Stimulated activated CD4-positive, alpha-beta T cell treated with anti-CD3 and anti-CD28 coated beads, Interleukin-12 subunit alpha, Interleukin-12 subunit beta, amount 100 ng/mL, for 24 hours (primary cell): ENCODE data around the gene ECD.

ENCODE experiments used
- DNase-seq, 2 experiments: peaks; one replicate each; pipeline ENCODE4 v3.0.0-alpha.2; 2020; ENCODE audit warnings: low read depth in 2 of 2

Gene ECD

DNA sequence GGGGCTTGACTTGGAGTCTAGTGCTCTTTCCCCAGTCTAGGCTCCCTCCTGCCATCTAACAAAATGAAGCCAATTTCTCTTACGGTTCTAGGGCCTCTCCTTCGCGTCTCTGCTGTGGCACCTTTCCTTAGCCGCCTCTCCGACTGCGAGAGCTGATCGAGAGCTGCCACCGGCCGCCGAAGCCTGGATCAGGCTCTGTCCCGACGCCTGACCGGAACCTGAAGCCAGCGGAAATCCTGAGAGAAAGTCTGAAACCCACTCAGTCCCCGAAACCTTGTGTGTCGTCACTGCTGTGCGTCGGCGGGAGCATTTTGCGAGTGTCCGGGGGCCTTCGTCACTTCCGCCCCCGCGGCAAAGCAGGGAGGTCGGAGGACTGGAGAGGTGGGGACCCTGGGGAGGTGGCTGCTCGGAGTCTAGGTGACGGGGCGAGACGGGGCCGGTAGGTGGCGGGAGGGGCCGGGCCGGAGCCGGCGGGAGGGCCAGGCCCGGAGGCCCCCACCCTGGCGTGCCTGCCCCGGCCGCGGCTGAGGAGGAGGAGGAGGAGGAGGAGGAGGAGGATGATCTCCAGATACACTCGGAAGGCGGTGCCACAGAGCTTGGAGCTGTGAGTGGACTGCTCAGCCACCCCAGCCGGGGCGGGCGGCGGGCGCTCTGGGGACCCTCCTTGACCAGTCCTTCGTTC is at the start of gene ECD, which contains the start of gene FAM149B1:
Gene ECD, minus strand, starts transcription at position 226 of the 682 bp plus-strand sequence. CDS start 4,071 bp downstream, outside the sequence.
Gene FAM149B1, plus strand, starts transcription at position 337 of the 682 bp plus-strand sequence. Its CDS starts 221 bp downstream, at position 558.
- DNase-seq, result peak; percentile 89 to 91

DNA sequence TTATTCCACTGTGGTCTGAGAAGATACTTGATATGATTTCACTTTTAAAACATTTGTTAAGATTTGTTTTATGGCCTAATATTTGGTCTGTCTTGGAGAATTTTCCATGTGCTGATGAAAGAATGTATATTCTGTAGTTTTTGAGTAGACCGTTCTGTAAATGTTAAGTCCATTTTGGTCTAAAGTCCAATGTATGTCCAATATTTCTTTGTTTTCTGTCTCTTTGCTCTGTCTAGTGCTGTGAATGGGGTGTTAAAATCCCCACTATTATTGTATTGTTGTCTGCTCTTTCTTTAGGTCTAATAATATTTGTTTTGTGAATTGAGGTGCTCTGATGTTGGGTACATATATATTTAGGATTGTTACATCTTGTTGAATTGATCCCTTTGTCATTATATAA is 47.9 kb upstream of the ECD start:
- DNase-seq, result no peak

DNA sequence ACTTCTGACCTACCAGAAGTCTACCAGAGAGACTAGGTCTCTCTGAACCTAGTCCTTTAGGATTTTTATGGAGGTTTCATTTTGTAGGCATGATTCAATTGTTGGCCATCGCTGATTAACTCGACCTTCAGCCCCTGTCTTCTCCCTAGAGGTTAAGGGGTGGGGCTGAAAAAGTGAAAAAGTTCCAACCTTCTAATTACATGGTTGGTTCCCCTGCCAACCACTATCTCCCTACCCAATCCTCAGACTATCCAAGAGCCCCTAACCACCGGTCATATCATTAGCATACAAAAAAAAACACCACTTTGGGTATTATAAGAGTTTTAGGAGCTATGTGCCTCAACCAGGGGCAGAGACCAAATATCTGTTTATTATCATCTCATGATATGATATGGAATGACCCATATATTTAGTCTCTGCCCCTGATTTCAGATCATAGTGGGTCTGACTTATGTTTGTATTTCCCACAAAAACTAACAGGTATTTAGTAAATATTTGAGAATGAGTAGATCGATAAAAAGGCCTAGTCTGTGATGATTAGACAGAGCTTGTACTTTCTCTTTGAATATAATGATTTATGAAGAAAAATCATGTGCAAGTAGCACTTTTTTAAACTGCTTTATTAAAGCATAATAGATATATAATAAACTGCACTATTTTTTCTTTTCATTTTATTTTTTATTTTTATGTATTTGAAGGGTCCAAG is 43.5 kb upstream of the ECD start:
- DNase-seq, result no peak

DNA sequence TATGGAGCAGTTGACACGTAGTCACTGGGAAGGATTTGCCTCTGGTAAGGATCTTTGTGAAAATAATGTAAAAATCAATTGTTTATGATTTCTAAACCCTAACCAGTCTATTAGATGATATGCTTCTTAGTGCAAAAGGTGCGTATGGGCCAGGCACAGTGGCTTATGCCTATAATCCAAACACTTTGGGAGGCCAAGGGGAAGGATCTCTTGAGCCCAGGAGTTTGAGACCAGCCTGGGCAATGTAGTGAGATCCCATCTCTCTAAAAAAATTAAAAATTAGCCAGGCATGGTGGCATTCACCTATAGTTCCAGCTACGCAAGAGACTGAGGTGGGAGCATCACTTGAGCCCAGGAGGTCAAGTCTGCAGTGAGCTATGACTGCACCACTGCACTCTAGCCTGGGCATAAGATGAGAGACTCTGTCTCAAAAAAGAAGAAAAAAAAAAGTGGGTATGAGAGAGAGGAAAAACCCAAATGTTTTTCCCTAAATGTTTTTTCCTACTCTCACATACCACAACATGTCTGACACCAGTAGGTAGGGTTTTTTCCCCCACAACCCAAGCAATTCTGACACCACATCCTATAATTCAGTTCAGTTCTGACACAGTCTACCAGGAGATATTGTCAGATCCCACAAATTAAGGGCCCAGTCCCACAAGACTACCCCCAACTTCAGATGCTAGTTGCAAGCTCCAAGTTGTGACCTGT is 42.7 kb upstream of the ECD start:
- no peak for DNase-seq

DNA sequence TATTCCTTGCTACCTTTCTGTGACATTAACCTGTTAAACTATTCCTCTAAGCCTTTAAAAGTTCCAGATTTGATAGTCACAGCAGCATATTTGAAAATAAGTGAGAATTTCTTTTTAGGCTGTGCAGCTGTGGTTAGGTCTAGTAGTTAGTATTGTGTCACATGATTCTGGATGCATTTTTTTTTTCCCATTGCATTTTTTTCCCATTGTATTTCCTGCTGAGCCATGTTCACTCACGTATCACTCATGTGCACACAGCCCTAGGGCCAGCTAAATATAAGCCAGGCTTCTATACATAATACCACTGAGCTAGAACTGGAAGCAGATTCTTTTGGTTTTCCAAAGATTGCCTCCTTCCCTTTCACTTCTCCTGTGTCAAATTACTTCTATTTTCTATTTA is 41.9 kb upstream of the ECD start:
- no peak for DNase-seq

DNA sequence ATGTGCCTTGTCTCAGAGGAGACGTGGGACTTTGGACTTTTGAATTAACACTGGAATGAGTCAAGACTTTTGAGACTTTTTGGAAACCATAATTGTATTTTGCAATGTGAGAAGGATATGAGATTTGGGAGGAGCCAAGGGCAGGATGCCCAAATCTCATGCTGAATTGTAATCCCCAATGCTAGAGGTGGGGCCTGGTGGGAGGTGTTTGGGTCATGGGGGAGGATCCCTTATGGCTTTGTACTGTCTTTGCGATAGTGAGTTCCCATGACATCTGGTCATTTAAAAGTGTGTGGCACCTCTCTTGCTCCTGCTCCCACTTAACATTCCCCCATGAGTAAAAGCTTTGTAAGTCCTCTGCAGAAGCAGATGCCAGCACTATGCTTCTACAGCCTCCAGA is 40.1 kb upstream of the ECD start:
- DNase-seq, result no peak

DNA sequence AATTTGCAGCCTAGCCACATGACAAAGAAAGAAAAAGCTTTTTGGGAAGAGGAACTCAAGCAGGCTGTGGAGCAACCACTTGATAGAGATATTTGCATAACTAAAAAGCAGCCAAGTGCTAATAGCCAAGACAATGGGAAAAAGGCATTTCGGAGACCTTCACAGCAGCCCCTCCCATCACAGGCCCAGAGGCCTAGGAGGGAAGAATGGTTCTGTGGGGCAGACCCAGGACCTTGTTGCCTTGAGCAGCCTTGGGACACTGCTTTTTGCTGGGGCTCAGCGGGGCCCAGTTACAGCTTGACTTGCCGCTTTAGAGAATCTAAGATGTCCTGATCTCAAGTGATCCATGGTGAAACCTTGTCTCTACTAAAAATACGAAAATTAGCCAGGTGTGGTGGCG is 38.6 kb upstream of the ECD start:
- DNase-seq, result no peak

DNA sequence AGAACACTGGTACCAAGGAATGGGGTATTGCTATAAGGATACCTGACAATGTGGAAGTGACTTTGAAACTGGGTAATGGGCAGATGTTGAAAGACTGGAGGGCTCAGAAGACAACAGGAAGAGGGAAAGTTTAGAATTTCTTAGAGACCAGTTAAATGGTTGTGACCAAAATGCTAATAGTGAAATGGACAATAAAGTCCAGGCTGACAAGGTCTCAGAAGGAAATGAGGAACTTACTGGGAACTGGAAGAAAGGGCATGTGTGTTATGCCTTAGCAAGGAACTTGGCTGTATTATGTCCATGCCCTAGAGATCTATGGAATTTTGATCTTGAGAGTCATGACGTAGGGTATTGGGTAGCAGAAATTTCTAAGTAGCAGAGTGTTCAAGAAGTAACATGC is 38.1 kb upstream of the ECD start:
- DNase-seq, result no peak

DNA sequence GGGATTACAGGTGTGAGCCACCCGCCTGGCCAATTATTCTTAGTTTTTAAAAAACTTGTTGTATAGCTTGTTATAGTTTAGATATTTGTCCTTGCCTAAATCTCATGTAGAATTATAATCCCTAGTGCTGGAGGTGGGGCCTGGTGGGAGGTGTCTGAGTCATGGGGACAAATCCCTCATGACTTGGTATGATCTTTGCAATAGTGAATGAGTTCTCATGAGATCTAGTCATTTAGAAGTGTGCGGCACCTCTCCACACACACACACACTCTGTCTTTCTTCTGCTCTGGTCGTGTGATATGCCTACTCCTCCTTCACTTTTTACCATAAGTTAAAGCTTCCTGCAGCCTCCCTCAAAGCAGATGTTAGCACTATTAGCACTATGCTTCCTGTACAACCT is 37.3 kb upstream of the ECD start:
- DNase-seq, result no peak

DNA sequence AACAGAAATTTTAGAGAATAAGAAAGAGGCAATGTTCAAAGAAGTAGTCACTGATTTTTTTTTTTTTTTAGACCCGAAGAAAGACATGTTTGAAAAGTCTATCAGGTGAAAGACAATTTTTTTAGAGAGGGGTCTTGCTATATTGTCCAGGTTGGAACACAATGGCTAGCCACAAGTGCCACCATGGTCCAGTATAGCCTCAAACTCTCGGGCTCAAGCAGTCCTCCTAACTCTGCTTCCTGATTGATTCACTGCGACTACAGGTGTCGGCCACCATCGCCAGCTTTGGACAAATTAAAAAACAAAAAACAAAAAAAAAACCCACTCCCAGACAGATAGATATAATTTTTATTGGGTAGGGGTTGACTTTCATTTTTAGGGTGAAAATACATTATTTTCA is 22.4 kb upstream of the ECD start:
- no peak for DNase-seq

DNA sequence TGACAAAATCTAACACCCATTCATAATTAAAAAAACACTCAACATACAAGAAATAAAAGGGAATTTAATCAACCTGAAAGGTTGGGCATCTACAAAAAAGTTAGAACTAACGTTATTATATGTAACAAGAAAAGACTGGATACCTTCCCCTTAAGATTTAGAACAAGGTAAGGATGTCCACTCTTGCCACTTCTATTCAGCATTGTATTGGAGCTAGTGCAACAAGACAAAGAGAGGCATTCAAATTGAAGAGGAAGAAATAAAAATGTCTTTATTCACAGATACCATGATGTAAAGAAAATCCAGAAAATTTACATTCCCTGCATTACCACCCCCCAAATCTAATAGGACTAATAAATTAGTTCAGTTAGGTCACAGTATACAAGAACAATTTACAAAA is 18.5 kb upstream of the ECD start:
- DNase-seq, result no peak

DNA sequence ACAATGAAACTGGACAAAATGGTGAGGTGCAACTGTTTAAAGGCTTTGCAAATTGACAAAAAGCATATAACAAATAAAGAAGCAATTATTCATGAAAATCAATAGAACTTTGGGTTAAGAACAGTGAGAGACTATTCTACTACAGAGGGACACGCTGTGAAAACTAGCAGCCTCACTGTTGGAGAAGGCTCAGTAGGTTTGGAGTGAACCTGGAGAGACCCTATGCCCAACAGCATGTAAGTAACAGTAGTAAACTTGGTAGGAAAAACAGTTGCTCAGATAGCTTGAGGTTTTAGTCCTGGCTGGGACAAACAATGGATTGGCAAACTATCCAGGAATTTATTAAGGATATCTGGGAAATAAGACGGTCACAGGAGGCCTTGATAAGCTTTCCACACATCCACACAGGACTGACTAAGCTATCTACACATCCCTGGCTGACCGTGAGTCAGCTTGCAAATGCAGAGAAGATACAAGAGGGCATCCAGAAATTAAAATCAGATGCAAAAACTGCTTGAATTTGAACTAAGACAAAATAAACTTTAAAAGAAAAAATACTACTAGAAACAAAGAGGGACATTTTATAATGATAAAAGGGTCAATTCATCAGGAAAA is 16.0 kb upstream of the ECD start:
- no peak for DNase-seq

DNA sequence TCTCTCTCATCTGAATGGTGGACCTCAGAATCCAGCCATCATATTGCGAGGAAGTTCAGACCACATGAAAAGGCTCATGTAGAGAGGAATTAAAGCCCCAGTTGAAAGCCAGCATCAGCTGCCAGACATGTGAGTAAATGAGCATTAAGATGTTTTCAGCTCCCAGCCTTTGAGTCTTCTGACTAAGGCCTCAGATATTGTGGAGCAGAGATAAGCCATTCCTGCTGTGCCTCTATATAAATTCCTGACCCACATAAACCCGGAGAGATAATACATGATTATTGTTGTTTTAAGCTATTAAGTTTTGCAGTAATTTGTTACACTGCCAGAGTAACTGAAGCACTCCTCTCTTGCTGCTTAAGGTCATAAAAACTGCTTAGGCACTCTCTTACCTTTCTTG is 14.8 kb upstream of the ECD start:
- no peak for DNase-seq

DNA sequence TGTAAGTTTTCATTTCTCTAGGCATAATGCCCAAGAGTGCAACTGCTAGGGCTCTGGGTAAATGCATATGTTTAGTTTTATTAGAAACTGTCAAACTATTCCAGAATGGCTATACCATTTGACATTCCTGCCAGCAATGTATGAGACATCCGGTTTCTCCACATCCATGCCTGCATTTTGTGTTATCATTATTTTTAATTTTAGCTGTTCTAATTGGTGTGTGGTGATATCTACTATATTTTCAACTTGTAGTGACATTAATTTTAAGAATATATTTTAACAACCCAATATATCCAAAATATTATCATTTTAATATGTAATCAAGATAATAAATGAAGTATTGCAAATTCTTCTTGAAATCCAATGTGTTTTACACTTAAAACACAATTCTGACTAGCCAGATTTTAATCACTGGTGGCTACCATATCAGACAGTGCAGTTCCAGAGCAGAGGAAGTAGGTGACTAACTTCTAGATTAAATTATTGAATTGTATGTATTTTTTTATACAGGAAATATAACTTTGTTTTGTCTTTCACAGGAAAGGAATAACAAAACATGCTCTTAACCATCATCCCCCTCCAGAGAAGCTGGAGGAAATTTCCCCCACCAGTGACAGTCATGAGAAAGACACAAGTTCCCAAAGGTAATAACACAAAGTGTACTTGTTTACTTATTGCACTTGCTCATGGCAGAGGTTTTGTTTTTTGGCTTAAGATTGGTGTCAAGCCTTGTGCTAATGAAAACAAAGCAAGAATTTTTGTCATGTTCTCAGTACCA is 6.5 kb upstream of the ECD start:
- no peak for DNase-seq

DNA sequence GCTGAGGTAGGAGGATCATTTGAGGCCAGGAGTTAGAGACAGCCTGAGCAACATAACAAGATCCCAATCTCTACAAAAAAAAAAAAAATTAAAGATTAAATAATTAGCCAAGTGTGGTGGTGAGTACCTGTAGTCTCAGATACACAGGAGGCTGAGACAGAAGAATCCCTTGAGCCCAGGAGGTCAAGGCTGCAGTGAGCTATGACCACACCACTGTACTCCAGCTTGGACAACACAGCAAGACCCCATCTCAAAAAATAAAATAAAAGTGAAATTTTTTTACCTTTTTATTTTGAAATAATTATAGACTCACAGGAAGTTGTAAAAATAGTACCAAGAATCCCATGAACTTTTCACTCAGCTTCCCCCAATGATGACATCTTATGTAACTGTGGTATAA is 5.1 kb upstream of the ECD start:
- DNase-seq, result no peak

DNA sequence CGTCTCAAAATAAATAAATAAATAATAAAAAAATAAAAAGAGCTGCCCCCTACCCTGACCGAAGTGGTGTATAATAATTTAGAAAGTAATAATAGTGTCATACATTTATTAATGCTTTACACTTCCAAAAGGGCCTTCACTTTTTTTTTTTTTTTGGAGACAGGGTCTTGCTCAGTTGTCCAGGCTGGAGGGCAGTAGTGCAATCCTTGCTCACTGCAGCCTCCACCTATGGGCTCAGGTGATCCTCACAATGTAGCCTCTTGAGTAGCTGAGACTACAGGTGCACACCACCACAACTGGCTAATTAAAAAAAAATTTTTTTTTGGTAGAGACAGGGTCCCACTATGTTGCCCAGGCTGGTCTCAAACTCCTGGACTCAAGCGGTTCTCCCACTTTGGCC is 1.5 kb upstream of the ECD start:
- no peak for DNase-seq

DNA sequence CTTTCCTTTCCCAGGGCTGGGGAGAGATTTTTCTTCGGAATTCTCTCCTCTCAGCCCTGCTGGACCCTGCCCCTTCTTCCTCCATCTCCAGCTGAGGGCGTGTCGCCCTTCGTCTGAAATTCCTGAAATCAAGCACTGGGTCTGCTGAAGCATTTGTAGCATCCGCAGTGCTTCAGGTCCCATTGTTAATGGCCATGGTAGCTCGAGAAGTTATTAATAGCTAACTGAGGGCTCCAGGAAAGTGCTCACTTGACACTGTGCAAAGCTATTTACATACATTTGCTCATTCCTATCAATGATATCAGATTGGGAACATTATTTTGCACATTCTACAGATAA is 626 bp upstream of the ECD start:
- no peak for DNase-seq

DNA sequence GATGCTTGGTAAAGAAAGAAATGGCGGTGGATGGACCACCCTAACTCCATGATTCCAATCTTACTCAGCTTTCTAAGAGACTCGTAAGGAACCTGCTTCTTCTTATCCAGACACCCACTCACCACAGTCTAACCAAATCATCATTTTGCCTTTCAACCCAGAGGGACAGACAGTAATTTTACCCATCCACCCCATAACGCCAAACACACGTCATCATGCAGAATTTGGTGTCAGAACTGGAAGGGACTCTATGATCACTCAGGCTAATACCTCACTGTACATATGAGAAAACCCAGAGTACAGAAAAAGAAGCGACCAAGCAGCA is 388 bp downstream of the ECD start:
- DNase-seq, result no peak

DNA sequence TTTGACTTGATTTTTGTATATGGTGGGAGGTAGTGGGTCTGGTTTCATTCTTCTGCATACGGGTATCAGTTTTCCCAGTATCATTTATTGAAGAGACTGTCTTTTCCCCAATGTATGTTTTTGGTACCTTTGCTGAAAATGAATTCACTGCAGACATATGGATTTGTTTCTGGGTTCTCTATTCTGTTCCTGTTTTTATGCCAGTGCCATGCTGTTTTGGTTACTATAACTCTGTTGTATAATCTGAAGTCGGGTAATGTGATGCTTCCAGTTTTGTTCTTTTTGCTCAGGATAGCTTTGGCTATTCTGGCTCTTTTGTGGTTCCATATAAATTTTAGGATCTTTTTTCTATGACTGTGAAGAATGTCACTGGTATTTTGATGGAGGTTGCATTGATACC is 836 bp downstream of the ECD start:
- no peak for DNase-seq

DNA sequence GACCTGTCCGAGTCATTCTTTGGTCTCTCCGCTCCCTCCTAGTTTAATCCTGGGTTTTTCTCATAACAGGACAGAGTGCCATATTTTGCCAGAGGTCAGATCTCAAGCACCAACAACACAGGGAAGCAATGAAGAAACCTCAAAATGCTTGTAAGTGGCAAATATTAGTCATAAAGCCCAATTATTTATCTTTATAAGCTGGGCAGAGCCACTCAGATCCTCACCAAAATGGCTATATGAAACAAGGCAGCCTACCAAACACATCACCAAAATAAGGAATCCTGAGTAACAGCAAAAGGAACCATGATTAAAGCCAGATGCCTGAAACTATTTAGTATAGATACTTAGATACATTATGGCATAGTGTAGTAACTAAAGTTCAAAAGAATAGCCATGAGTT is 4.7 kb downstream of the ECD start:
- DNase-seq, result no peak

DNA sequence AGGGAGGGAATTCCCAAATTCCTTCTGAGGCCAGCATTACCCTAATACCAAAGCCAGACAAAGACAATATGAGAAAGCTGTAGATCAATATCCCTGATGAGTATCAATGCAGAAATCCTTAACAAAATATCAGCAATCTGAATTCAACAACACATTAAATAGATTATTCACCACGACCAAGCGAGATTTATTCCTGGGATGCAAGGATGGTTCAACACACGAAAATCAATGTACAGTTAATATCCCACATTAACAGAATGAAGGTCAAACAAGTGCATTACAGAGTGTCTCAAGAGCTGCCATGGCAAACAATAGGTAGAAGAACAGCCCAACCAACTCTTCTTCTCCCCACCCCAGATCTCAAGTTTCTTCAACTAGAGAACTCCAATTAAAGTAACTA is 6.1 kb downstream of the ECD start:
- no peak for DNase-seq

DNA sequence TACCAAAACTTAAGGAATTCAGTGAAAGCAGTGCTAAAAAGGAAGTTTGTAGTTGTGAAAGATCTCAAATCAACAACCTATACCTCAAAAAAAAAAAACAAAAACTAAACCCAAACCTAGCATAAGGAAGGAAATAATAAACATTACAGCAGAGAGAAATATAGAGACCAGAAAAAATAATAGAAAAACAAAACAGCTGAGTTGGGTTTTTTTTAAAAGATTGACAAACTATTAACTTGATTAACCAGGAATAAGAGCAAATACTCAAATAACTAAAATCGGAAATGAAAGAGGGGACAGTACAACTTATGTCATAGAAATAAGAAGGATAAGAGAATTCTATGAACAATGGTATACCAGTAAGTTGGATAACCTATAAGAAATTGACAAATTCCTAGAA is 6.7 kb downstream of the ECD start:
- DNase-seq, result no peak
